Measurements from ENCODE around the gene GP5. TPM values are rescaled to one million over a fixed set of nuclear protein-coding genes. Genes with fewer than 3 reads are reported as not detected.

Gene GP5
- total RNA-seq, 1 experiment from 2014 or later, result 0.15 TPM

- Histone ChIP-seq H3K9ac (ENCODE audit: low read length) (no peak overlapping the region), H3K79me2 (ENCODE audit: insufficient read depth, low read length) (no peaks in the 10 kb centered on the region), H4K20me1 (ENCODE audit: insufficient read depth) (no peaks in the 10 kb centered on the region), H3K4me2 (ENCODE audit: low read length) (no peak overlapping the region), H3K4me3 (replicated peaks in 1 of 2; ENCODE audit: low read depth in 1 of 2, low read length in 2 of 2) (no peak overlapping the region), H2AFZ (ENCODE audit: low read depth, low read length, poor library complexity, severe bottlenecking) (no peak overlapping the region), H3K36me3 (ENCODE audit: control insufficient read depth in 1 of 2, insufficient read depth in 2 of 2, low read length in 2 of 2) (no peaks in the 10 kb centered on the region), H3K27ac (ENCODE audit: low read depth, low read length) (no peak overlapping the region), H3K27me3 (ENCODE audit: insufficient read depth, low read length) (no peaks in the 10 kb centered on the region), H3K9me3 (ENCODE audit: control insufficient read depth in 1 of 2, insufficient read depth in 1 of 2, low read depth in 1 of 2, low read length in 2 of 2) (no peaks in the 10 kb centered on the region), H3K9me2 (ENCODE audit: insufficient read depth) (no peaks in the 10 kb centered on the region), H3K4me1 (ENCODE audit: control insufficient read depth in 1 of 2, insufficient read depth in 2 of 2, low read length in 2 of 2) (peaks cover 0 to 6% of the 10 kb centered on the region in 2 experiments; a peak in 1 of 4 replicates)
- intact Hi-C loops (cut with micrococcal nuclease), result no loop called here
- no peak for DNase-seq (ENCODE audit: low read depth, low spot score)
- no TSS peak for BruUV-seq (replicated peaks)
- CTCF ChIA-PET, result no interaction called here
- RAD21 ChIA-PET (ENCODE audit: low non-redundant PET in 1 of 2, low total read pairs in 2 of 2, uncharacterized antibody in 2 of 2, unreplicated experiment in 2 of 2), result no interaction called here
- TF ChIP-seq EZH2phosphoT487 (IDR thresholded peaks at IDR 0.05; ENCODE audit: borderline replicate concordance) (no peak), CBX3 (IDR thresholded peaks at IDR 0.05; ENCODE audit: low read depth) (no peak), MAX (IDR thresholded peaks at IDR 0.05) (no peak), JUND (IDR thresholded peaks at IDR 0.05) (no peak), ZBTB33 (IDR thresholded peaks at IDR 0.05; ENCODE audit: extremely low read depth, insufficient replicate concordance, low read length) (no peak), ELF1 (IDR thresholded peaks at IDR 0.05; ENCODE audit: borderline replicate concordance, low read depth) (no peak), CEBPB (IDR thresholded peaks at IDR 0.05; ENCODE audit: low read depth) (no peak)
- TF ChIP-seq, protein P1, sequence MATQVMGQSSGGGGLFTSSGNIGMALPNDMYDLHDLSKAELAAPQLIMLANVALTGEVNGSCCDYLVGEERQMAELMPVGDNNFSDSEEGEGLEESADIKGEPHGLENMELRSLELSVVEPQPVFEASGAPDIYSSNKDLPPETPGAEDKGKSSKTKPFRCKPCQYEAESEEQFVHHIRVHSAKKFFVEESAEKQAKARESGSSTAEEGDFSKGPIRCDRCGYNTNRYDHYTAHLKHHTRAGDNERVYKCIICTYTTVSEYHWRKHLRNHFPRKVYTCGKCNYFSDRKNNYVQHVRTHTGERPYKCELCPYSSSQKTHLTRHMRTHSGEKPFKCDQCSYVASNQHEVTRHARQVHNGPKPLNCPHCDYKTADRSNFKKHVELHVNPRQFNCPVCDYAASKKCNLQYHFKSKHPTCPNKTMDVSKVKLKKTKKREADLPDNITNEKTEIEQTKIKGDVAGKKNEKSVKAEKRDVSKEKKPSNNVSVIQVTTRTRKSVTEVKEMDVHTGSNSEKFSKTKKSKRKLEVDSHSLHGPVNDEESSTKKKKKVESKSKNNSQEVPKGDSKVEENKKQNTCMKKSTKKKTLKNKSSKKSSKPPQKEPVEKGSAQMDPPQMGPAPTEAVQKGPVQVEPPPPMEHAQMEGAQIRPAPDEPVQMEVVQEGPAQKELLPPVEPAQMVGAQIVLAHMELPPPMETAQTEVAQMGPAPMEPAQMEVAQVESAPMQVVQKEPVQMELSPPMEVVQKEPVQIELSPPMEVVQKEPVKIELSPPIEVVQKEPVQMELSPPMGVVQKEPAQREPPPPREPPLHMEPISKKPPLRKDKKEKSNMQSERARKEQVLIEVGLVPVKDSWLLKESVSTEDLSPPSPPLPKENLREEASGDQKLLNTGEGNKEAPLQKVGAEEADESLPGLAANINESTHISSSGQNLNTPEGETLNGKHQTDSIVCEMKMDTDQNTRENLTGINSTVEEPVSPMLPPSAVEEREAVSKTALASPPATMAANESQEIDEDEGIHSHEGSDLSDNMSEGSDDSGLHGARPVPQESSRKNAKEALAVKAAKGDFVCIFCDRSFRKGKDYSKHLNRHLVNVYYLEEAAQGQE (IDR thresholded peaks at IDR 0.05; ENCODE audit: low read depth), result no peak
- TF ChIP-seq, protein P2, sequence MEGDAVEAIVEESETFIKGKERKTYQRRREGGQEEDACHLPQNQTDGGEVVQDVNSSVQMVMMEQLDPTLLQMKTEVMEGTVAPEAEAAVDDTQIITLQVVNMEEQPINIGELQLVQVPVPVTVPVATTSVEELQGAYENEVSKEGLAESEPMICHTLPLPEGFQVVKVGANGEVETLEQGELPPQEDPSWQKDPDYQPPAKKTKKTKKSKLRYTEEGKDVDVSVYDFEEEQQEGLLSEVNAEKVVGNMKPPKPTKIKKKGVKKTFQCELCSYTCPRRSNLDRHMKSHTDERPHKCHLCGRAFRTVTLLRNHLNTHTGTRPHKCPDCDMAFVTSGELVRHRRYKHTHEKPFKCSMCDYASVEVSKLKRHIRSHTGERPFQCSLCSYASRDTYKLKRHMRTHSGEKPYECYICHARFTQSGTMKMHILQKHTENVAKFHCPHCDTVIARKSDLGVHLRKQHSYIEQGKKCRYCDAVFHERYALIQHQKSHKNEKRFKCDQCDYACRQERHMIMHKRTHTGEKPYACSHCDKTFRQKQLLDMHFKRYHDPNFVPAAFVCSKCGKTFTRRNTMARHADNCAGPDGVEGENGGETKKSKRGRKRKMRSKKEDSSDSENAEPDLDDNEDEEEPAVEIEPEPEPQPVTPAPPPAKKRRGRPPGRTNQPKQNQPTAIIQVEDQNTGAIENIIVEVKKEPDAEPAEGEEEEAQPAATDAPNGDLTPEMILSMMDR (IDR thresholded peaks at IDR 0.05 in 2 of 3, conservative IDR thresholded peaks at IDR 0.05 in 1 of 3; ENCODE audit: borderline replicate concordance in 1 of 3, insufficient read depth in 1 of 3, low read depth in 2 of 3, low read length in 2 of 3), result no peak
- POLR2A ChIA-PET, result no interaction called here
- ATAC-seq, result no peak
Measured at GRCh38 chr3:194379651-194380050, 19.4 kb downstream of the GP5 start.
